ENCODE measurements around the gene TVP23C.
"Not testable (repeated sequence)": the region's sequence is repeated elsewhere in the genome, so short reads cannot be mapped to it uniquely, and the experiment has no call there.

- TF ChIP-seq ZNF324 (CRISPR knock-in tag; IDR thresholded peaks at IDR 0.05); SAFB2 (IDR thresholded peaks at IDR 0.05; ENCODE audit: borderline replicate concordance, low read depth, low read length, severe bottlenecking); CHD4 (IDR thresholded peaks at IDR 0.05; ENCODE audit: insufficient read depth, insufficient replicate concordance, low read depth, low read length, poor library complexity, severe bottlenecking): not testable (repeated sequence)
These were observed 24.7 kb upstream of the TVP23C start for GRCh38 chr17:15588017-15588416.

Measured in K562 (cell line).